ENCODE results near the gene PFAS.
"Not testable (repeated sequence)": the region's sequence is repeated elsewhere in the genome, so short reads cannot be mapped to it uniquely, and the experiment has no call there.

PFAS gene

GRCh38 chr17:8248751-8249607, at the start of gene PFAS:
PFAS (plus strand) TSS chr17:8249289; CDS start chr17:8253938, 4,649 bp downstream.
- DNase-seq (ENCODE audit: low spot score) (peak; percentile 81), FAIRE-seq (no peak)

- DNase-seq (ENCODE audit: low spot score) (no peak), FAIRE-seq (no peak)
Measured at GRCh38 chr17:8204761-8205555, 44.1 kb upstream of the PFAS start.

- FAIRE-seq (no peak), DNase-seq (ENCODE audit: low spot score) (no peak)
Measured at GRCh38 chr17:8206536-8206935, 42.6 kb upstream of the PFAS start.

- FAIRE-seq (peak; percentile 87), DNase-seq (ENCODE audit: low spot score) (peak; percentile 86)
Measured at GRCh38 chr17:8209907-8210760, 39.0 kb upstream of the PFAS start, which contains the start of gene AURKB. AURKB (minus strand) TSS chr17:8210575; CDS start chr17:8210224, 351 bp downstream.

- FAIRE-seq, result no peak
- no peak for DNase-seq (ENCODE audit: low spot score)
Measured at GRCh38 chr17:8210761-8211458, 38.2 kb upstream of the PFAS start.

- no peak for DNase-seq (ENCODE audit: low spot score)
- FAIRE-seq, result no peak
Measured at GRCh38 chr17:8212312-8213180, 36.5 kb upstream of the PFAS start.

- not testable (repeated sequence) for DNase-seq (ENCODE audit: low spot score); FAIRE-seq
Measured at GRCh38 chr17:8214000-8214399, 35.1 kb upstream of the PFAS start.

- DNase-seq (ENCODE audit: low spot score) (peak; percentile 91), FAIRE-seq (no peak)
Measured at GRCh38 chr17:8220783-8221662, 28.1 kb upstream of the PFAS start.

GRCh38 chr17:8221663-8222379, 27.3 kb upstream of the PFAS start:
- no peak for FAIRE-seq
- peak; percentile 82 for DNase-seq (ENCODE audit: low spot score)

GRCh38 chr17:8222380-8222629, 26.8 kb upstream of the PFAS start:
- FAIRE-seq, result no peak
- no peak for DNase-seq (ENCODE audit: low spot score)

- DNase-seq (ENCODE audit: low spot score) (peak; percentile 97), FAIRE-seq (peak; percentile 48)
Measured at GRCh38 chr17:8222630-8223355, 26.3 kb upstream of the PFAS start.

GRCh38 chr17:8223356-8224126, 25.5 kb upstream of the PFAS start:
- no peak for FAIRE-seq
- no peak for DNase-seq (ENCODE audit: low spot score)

GRCh38 chr17:8224891-8225812, 23.9 kb upstream of the PFAS start:
- no peak for DNase-seq (ENCODE audit: low spot score)
- FAIRE-seq, result no peak

- FAIRE-seq (no peak), DNase-seq (ENCODE audit: low spot score) (peak; percentile 85)
Measured at GRCh38 chr17:8225813-8226535, 23.1 kb upstream of the PFAS start.

Measured in RCC 7860 (cell line).